K562 (cell line): ENCODE results near the gene MARS2. TPM values are rescaled to one million over a fixed set of nuclear protein-coding genes. Genes with fewer than 3 reads are reported as not detected.

Source experiments
- ATAC-seq: fragments of 200-7000 bp; cut with Tn5 transposase; 3 replicates; pipeline ENCODE4 v1.9.1; 2020; ENCODE audit warnings: moderate library complexity
- BruUV-seq: library from RNA; stranded (reverse); fragments of 400-500 nt; replicated peaks from 2 replicates; lab custom pipeline; 2021; lab: Mats Ljungman, UMichigan
- CTCF ChIA-PET: fragments of 300-600 bp; formaldehyde crosslinking; extraction: SDS; loops from one replicate; lab custom pipeline; 2021; ENCODE audit warnings: low intra/inter-chr PET ratio; lab: Yijun Ruan, JAX
- POLR2A ChIA-PET: fragments of 300-600, 350-650 bp; sonication (Branson Sonifier 250); formaldehyde crosslinking; extraction: SDS; loops from one replicate; lab custom pipeline; 2021; ENCODE audit warnings: antibody characterized with exemption, inconsistent platforms; lab: Yijun Ruan, JAX
- DNase-seq, 4 experiments: peaks; one replicate each; pipeline versions ENCODE4 v3.0.0 to v3.0.0-alpha.2; 2011 to 2018; ENCODE audit warnings: low spot score in 3 of 4, mixed read lengths in 3 of 4; ENCODE audit errors: extremely low read depth in 1 of 4
- FAIRE-seq: peaks from 2 replicates; lab custom pipeline; 2011; peaks lifted over from hg19 to GRCh38; lab: Jason Lieb, UNC
- H2AFZ ChIP-seq: 2 replicates; pipeline ENCODE4 v1.6.0; 2011; ENCODE audit warnings: low read depth, low read length, control low read depth, inconsistent platforms
- H3K27ac ChIP-seq: fragments of 200-600 bp; 3 replicates; pipeline ENCODE4 v1.8.0; 2011; ENCODE audit warnings: low read depth, mild to moderate bottlenecking, control low read depth, inconsistent platforms, low read length, moderate library complexity, mixed read lengths; ENCODE audit errors: extremely low read depth
- H3K27me3 ChIP-seq, 2 experiments: fragments of 300-600 bp in 1 of 2; 2 replicates in 1 of 2; 3 replicates in 1 of 2; pipeline versions ENCODE4 v1.6.0 to v1.8.0; 2011; ENCODE audit warnings: inconsistent platforms in 2 of 2, low read length in 2 of 2, mild to moderate bottlenecking in 1 of 2, mixed read lengths in 1 of 2, moderate library complexity in 1 of 2; ENCODE audit not compliant: control insufficient read depth in 2 of 2, insufficient read depth in 2 of 2
- H3K36me3 ChIP-seq: fragments of 300-600 bp; 3 replicates; pipeline ENCODE4 v1.8.0; 2011; ENCODE audit warnings: mild to moderate bottlenecking, low read length, inconsistent platforms; ENCODE audit not compliant: control insufficient read depth, insufficient read depth
- H3K4me1 ChIP-seq, 2 experiments: fragments of 200-600 bp in 1 of 2; replicated peaks in 1 of 2; 2 replicates in 1 of 2; 3 replicates in 1 of 2; pipeline versions ENCODE4 v1.5.1 to v1.8.0; 2011; ENCODE audit warnings: inconsistent platforms in 2 of 2, low read length in 2 of 2, mild to moderate bottlenecking in 1 of 2, mixed read lengths in 1 of 2, moderate library complexity in 1 of 2; ENCODE audit not compliant: control insufficient read depth in 2 of 2, insufficient read depth in 2 of 2
- H3K4me2 ChIP-seq: 2 replicates; pipeline ENCODE4 v1.6.1; 2011; ENCODE audit warnings: low read length, control low read depth, inconsistent platforms, mixed read lengths; ENCODE audit not compliant: insufficient read depth
- H3K4me3 ChIP-seq: fragments of 200-600 bp; sonication (generic), shearing (Covaris generic); 2 replicates; pipeline ENCODE4 v1.5.1; 2016; ENCODE audit warnings: control low read depth, inconsistent platforms
- H3K79me2 ChIP-seq: fragments of 200-600 bp; 3 replicates; pipeline ENCODE4 v1.8.0; 2011; ENCODE audit warnings: low read length, inconsistent platforms; ENCODE audit not compliant: control insufficient read depth, insufficient read depth
- H3K9ac ChIP-seq, 2 experiments: 2 replicates each; pipeline versions ENCODE4 v1.6.0 to v1.6.1; 2011; ENCODE audit warnings: low read depth in 2 of 2, low read length in 2 of 2, control low read depth in 1 of 2, inconsistent platforms in 1 of 2, mild to moderate bottlenecking in 1 of 2, mixed read lengths in 1 of 2; ENCODE audit not compliant: insufficient read depth in 1 of 2
- H3K9me1 ChIP-seq: one replicate; pipeline ENCODE4 v1.6.0; 2011; ENCODE audit warnings: inconsistent platforms, mild to moderate bottlenecking, low read length, moderate library complexity; ENCODE audit not compliant: control insufficient read depth, insufficient read depth
- H3K9me3 ChIP-seq: replicated peaks from 2 replicates; pipeline ENCODE4 v1.5.1; 2011; ENCODE audit warnings: low read depth, low read length, inconsistent platforms; ENCODE audit not compliant: control insufficient read depth, insufficient read depth
- H4K20me1 ChIP-seq: replicated peaks from 2 replicates; pipeline ENCODE4 v1.6.1; 2011; ENCODE audit warnings: low read length, inconsistent platforms, mixed read lengths; ENCODE audit not compliant: control insufficient read depth, insufficient read depth
- ARID3B ChIP-seq: fragments of 250-450 bp; sonication (Bioruptor Pico); IDR thresholded peaks from 2 replicates; pipeline ENCODE4 v1.4.0; 2020; ENCODE audit warnings: borderline replicate concordance
- ATF4 ChIP-seq: fragments of 450-650 bp; formaldehyde crosslinking; IDR thresholded peaks from 2 replicates; pipeline ENCODE4 v1.4.0; 2022; ENCODE audit warnings: mild to moderate bottlenecking, moderate library complexity
- CBX5 ChIP-seq: IDR thresholded peaks from 2 replicates; pipeline ENCODE4 v1.6.1; 2014; ENCODE audit warnings: low read depth, borderline replicate concordance
- DACH1 ChIP-seq: fragments of 450-650 bp; IDR thresholded peaks from 2 replicates; pipeline ENCODE4 v1.6.1; 2018; ENCODE audit not compliant: partially characterized antibody
- HDAC6 ChIP-seq: IDR thresholded peaks from 2 replicates; pipeline ENCODE4 v1.6.1; 2012; ENCODE audit warnings: low read depth, mild to moderate bottlenecking, control low read depth, inconsistent platforms, low read length, moderate library complexity
- HMBOX1 ChIP-seq: sonication (generic); IDR thresholded peaks from 2 replicates; pipeline ENCODE4 v1.6.1; 2016
- HNRNPUL1 ChIP-seq: fragments of 200-400 bp; formaldehyde crosslinking; IDR thresholded peaks from 2 replicates; pipeline ENCODE4 v1.6.1; 2017; ENCODE audit warnings: low read length
- NFATC3 ChIP-seq: fragments of 450-650 bp; IDR thresholded peaks from 2 replicates; pipeline ENCODE4 v1.6.1; 2017; ENCODE audit warnings: mild to moderate bottlenecking
- NFRKB ChIP-seq: fragments of 450-650 bp; IDR thresholded peaks from 2 replicates; pipeline ENCODE4 v1.6.1; 2016; ENCODE audit warnings: low read depth
- NRF1 ChIP-seq, 2 experiments: fragments of 450-650 bp; IDR thresholded peaks in 1 of 2; conservative IDR thresholded peaks in 1 of 2; 2 replicates each; pipeline ENCODE4 v1.6.1; 2014; ENCODE audit warnings: mild to moderate bottlenecking in 2 of 2
- SP2 ChIP-seq: IDR thresholded peaks from 2 replicates; pipeline ENCODE4 v1.6.1; 2011; ENCODE audit warnings: mild to moderate bottlenecking, low read depth, low read length, moderate library complexity; ENCODE audit not compliant: poor library complexity, severe bottlenecking; ENCODE audit errors: extremely low read depth
- SPI1 ChIP-seq: IDR thresholded peaks from 2 replicates; pipeline ENCODE4 v1.6.1; 2011; ENCODE audit warnings: low read depth, low read length, control low read depth, borderline replicate concordance
- TFE3 ChIP-seq: fragments of 450-650 bp; formaldehyde crosslinking; IDR thresholded peaks from 2 replicates; pipeline ENCODE4 v1.4.0; 2020; ENCODE audit warnings: mild to moderate bottlenecking, mixed read lengths
- YBX1 ChIP-seq: fragments of 450-650 bp; IDR thresholded peaks from 2 replicates; pipeline ENCODE4 v1.7.1; 2016; ENCODE audit warnings: mild to moderate bottlenecking
- ZBTB1 ChIP-seq: sonication (generic); formaldehyde crosslinking; IDR thresholded peaks from 2 replicates; pipeline ENCODE4 v1.8.1; 2023; ENCODE audit warnings: missing genetic modification reagents, low read depth, mild to moderate bottlenecking, borderline replicate concordance
- ZNF253 ChIP-seq: fragments of 250-450 bp; sonication (Bioruptor Pico); conservative IDR thresholded peaks from 2 replicates; pipeline ENCODE4 v1.6.1; 2021; ENCODE audit warnings: mild to moderate bottlenecking
- ZNF316 ChIP-seq: fragments of 450-650 bp; IDR thresholded peaks from 2 replicates; pipeline ENCODE4 v1.6.1; 2016
- ZNF398 ChIP-seq: fragments of 250-450 bp; sonication (Bioruptor Pico); IDR thresholded peaks from 2 replicates; pipeline ENCODE4 v1.8.0; 2021; ENCODE audit warnings: moderate library complexity, mild to moderate bottlenecking, inconsistent platforms
- WGBS: fragments of 100-300 bp; shearing (Covaris generic); methylation state at CpG from one replicate; pipeline ENCODE4 v1.1.6; 2016; ENCODE audit warnings: low coverage, mixed read lengths; ENCODE audit not compliant: insufficient coverage; ENCODE audit errors: missing lambda C conversion rate; 5-methylcytosine and 5-hydroxymethylcytosine counted together
- in situ Hi-C: fragments of 300-500 bp; cut with MboI; formaldehyde crosslinking; loops from 4 replicates; pipeline ENCODE4 v1.15.0; 2018; ENCODE audit warnings: inconsistent platforms, mixed read lengths
- intact Hi-C: fragments of 100-400 bp; cut with micrococcal nuclease; formaldehyde crosslinking; loops from 2 replicates; pipeline ENCODE4 v1.14.2; 2022
- polyA plus RNA-seq, 8 experiments: library from polyadenylated mRNA; depleted of rRNA in 4 of 8; stranded (reverse) in 5 of 8; unstranded in 3 of 8; fragments of >200 nt; fragmentation: Nextera tagmentation in 2 of 8; fragmentation: Illumina TruSeq in 1 of 8; extraction: Ambion mirVana in 2 of 8; extraction: Trizol in 1 of 8; gene quantifications; 2 replicates each; pipeline versions ENCODE4 v1.2.1 to v1.2.3, GENCODE V29; 2011 to 2014; ENCODE audit warnings: inconsistent platforms in 1 of 8, missing spikeins in 1 of 8
- total RNA-seq, 7 experiments: library from RNA; depleted of rRNA in 6 of 7; stranded (reverse); fragments of >200 nt in 6 of 7; fragmentation: Illumina TruSeq in 2 of 7; extraction: Trizol in 2 of 7; gene quantifications; 2 replicates each; pipeline versions ENCODE4 v1.2.1 to v1.2.3, GENCODE V29; 2011 to 2021; ENCODE audit warnings: low replicate concordance in 1 of 7

Gene MARS2
- total and polyA plus RNA-seq, 9 of the 15 experiments (the other 6 are each of a cell fraction or from before 2014, with no cell fraction given), result 4.0 to 17.6 (median 12.5) TPM

GRCh38 chr2:197673106-197673505, 32.1 kb upstream of the MARS2 start:
- H3K27ac ChIP-seq, result no peak overlapping the region
- DNase-seq, result no peak
- no peaks in the 10 kb centered on the region for H3K4me1 ChIP-seq
- no peaks in the 10 kb centered on the region for H4K20me1 ChIP-seq
- H2AFZ ChIP-seq, result no peak overlapping the region
- POLR2A ChIA-PET, result no interaction called here
- no TSS peak for BruUV-seq
- H3K9me3 ChIP-seq, result no peaks in the 10 kb centered on the region
- no peak overlapping the region for H3K4me2 ChIP-seq
- ATAC-seq, result no peak; the same call in 2 of the 3 replicates
- TF ChIP-seq HMBOX1 (no peak), HDAC6 (no peak), NFATC3 (no peak), SP2 (no peak), YBX1 (no peak), ZNF253 (CRISPR knock-in tag) (no peak), ZNF316 (no peak), CBX5 (no peak), NRF1 (conservative IDR thresholded peaks at IDR 0.05 in 1 of 2, IDR thresholded peaks at IDR 0.05 in 1 of 2) (no peak), DACH1 (no peak), ATF4 (no peak), ZBTB1 (CRISPR knock-in tag) (no peak), TFE3 (CRISPR knock-in tag) (no peak), NFRKB (no peak), HNRNPUL1 (no peak), SPI1 (no peak), ARID3B (CRISPR knock-in tag) (no peak), ZNF398 (CRISPR knock-in tag) (no peak)
- CTCF ChIA-PET, result no interaction called here
- intact Hi-C loops (no loop called here), in situ Hi-C loops (no loop called here)
- FAIRE-seq, result no peak
- H3K36me3 ChIP-seq, result no peaks in the 10 kb centered on the region
- no peak overlapping the region for H3K4me3 ChIP-seq
- no peaks in the 10 kb centered on the region for H3K9me1 ChIP-seq
- no peaks in the 10 kb centered on the region for H3K27me3 ChIP-seq
- WGBS, result 5% methylated on average over 5 of the region's 5 CpGs
- H3K9ac ChIP-seq, result no peak overlapping the region
- no peaks in the 10 kb centered on the region for H3K79me2 ChIP-seq
